Astrocyte (in vitro differentiated cells and primary cell): Measurements from ENCODE around the gene LIN9. TPM values are rescaled to one million over a fixed set of nuclear protein-coding genes. Genes with fewer than 3 reads are reported as not detected.

Source experiments
- DNase-seq: peaks from one replicate; pipeline ENCODE4 v3.0.0-alpha.2; 2010; ENCODE audit warnings: low read depth
- FAIRE-seq: peaks from 2 replicates; lab custom pipeline; 2011; peaks lifted over from hg19 to GRCh38; lab: Jason Lieb, UNC
- H2AFZ ChIP-seq: 2 replicates; pipeline ENCODE4 v1.6.0; 2012; ENCODE audit warnings: low read depth, low read length, inconsistent platforms
- H3K27ac ChIP-seq: 2 replicates; pipeline ENCODE4 v1.5.1; 2011; ENCODE audit warnings: low read depth, low read length, inconsistent platforms
- H3K27me3 ChIP-seq: 2 replicates; pipeline ENCODE4 v1.6.0; 2011; ENCODE audit warnings: low read length, inconsistent platforms; ENCODE audit not compliant: insufficient read depth
- H3K36me3 ChIP-seq: 2 replicates; pipeline ENCODE4 v1.5.1; 2011; ENCODE audit warnings: low read length, inconsistent platforms; ENCODE audit not compliant: insufficient read depth
- H3K4me1 ChIP-seq: 2 replicates; pipeline ENCODE4 v1.5.1; 2011; ENCODE audit warnings: low read length, inconsistent platforms; ENCODE audit not compliant: insufficient read depth
- H3K4me2 ChIP-seq: 2 replicates; pipeline ENCODE4 v1.6.0; 2012; ENCODE audit warnings: low read length, inconsistent platforms
- H3K4me3 ChIP-seq: 2 replicates; pipeline ENCODE4 v1.5.1; 2011; ENCODE audit warnings: low read depth, mild to moderate bottlenecking, low read length, inconsistent platforms; ENCODE audit not compliant: insufficient read depth
- H3K79me2 ChIP-seq: 2 replicates; pipeline ENCODE4 v1.6.0; 2012; ENCODE audit warnings: mild to moderate bottlenecking, low read length, inconsistent platforms; ENCODE audit not compliant: insufficient read depth
- H3K9ac ChIP-seq: 2 replicates; pipeline ENCODE4 v1.6.0; 2012; ENCODE audit warnings: mild to moderate bottlenecking, low read length, inconsistent platforms
- H3K9me3 ChIP-seq: 2 replicates; pipeline ENCODE4 v1.5.1; 2012; ENCODE audit warnings: low read depth, mild to moderate bottlenecking, low read length, inconsistent platforms; ENCODE audit not compliant: insufficient read depth
- H4K20me1 ChIP-seq: 2 replicates; pipeline ENCODE4 v1.6.0; 2012; ENCODE audit warnings: low read length, inconsistent platforms; ENCODE audit not compliant: insufficient read depth
- H3K27ac Mint-ChIP-seq: one replicate; pipeline ENCODE4 v1.8.0; 2021; ENCODE audit warnings: mild to moderate bottlenecking, mixed read lengths; ENCODE audit not compliant: unreplicated experiment
- H3K27me3 Mint-ChIP-seq: one replicate; pipeline ENCODE4 v1.8.0; 2021; ENCODE audit warnings: low read depth, mixed read lengths; ENCODE audit not compliant: unreplicated experiment
- H3K36me3 Mint-ChIP-seq: one replicate; pipeline ENCODE4 v1.8.0; 2021; ENCODE audit warnings: low read depth, mixed read lengths; ENCODE audit not compliant: unreplicated experiment
- H3K4me1 Mint-ChIP-seq: one replicate; pipeline ENCODE4 v1.8.0; 2021; ENCODE audit warnings: low read depth, mixed read lengths; ENCODE audit not compliant: unreplicated experiment
- H3K4me3 Mint-ChIP-seq: one replicate; pipeline ENCODE4 v1.8.0; 2021; ENCODE audit warnings: mild to moderate bottlenecking, moderate library complexity, mixed read lengths; ENCODE audit not compliant: unreplicated experiment
- H3K9me3 Mint-ChIP-seq: one replicate; pipeline ENCODE4 v1.8.0; 2021; ENCODE audit warnings: mild to moderate bottlenecking, mixed read lengths; ENCODE audit not compliant: unreplicated experiment
- CTCF ChIP-seq: IDR thresholded peaks from 2 replicates; pipeline ENCODE4 v1.5.1; 2011; ENCODE audit warnings: low read depth, mild to moderate bottlenecking, inconsistent platforms, low read length, moderate library complexity; ENCODE audit not compliant: insufficient read depth
- EZH2 ChIP-seq: IDR thresholded peaks from 2 replicates; pipeline ENCODE4 v1.6.1; 2012; ENCODE audit warnings: mild to moderate bottlenecking, low read length, inconsistent platforms; ENCODE audit not compliant: insufficient read depth
- total RNA-seq: library from RNA; stranded (reverse); gene quantifications from 2 replicates; pipeline ENCODE4 v1.2.1, GENCODE V29; 2021

LIN9 gene
- total RNA-seq, 1 donor from 2014 or later: 4.0 TPM

GRCh38 chr1:226329237-226329636 lies 20.3 kb upstream of the LIN9 start:
- Histone ChIP-seq H3K4me2 (no peak overlapping the region), H3K9ac (no peak overlapping the region), H4K20me1 (no peaks in the 10 kb centered on the region), H3K4me3 (no peak overlapping the region), H2AFZ (no peak overlapping the region), H3K9me3 (no peaks in the 10 kb centered on the region), H3K27ac (no peak overlapping the region), H3K79me2 (no peaks in the 10 kb centered on the region), H3K27me3 (no peaks in the 10 kb centered on the region), H3K36me3 (no peaks in the 10 kb centered on the region), H3K4me1 (no peaks in the 10 kb centered on the region)
- Mint-ChIP-seq H3K4me3 (no peak overlapping the region), H3K27ac (no peak overlapping the region), H3K4me1 (peaks cover 5% of the 10 kb centered on the region), H3K27me3 (peaks cover 2% of the 10 kb centered on the region), H3K9me3 (no peaks in the 10 kb centered on the region), H3K36me3 (no peaks in the 10 kb centered on the region)
- DNase-seq (no peak), FAIRE-seq (no peak)
- TF ChIP-seq CTCF: no peak
- no peak for TF ChIP-seq EZH2

DNA sequence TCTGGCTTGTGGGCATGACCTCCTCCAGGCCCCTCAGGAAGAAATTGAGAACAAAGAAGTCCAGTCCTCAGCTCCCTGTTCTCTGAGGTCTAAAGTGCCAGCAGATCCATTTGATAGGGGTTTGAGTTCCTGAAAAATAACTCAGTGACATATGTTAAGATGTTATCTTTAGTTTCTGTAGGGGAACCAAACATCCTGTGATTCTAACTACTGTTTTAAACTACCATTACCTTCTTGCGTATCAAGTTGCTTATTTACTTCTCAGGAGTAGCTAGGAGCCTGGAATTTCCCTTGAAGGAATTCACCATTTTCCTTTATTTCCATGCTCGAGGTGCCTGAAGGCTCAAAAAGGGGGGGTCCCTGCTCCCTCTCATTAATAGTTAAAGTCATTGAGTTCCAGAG lies 18.8 kb upstream of the LIN9 start:
- Histone ChIP-seq H3K27ac (no peak overlapping the region), H3K4me3 (no peak overlapping the region), H3K27me3 (no peaks in the 10 kb centered on the region), H3K9me3 (no peaks in the 10 kb centered on the region), H3K9ac (no peak overlapping the region), H3K4me2 (no peak overlapping the region), H4K20me1 (no peaks in the 10 kb centered on the region), H3K79me2 (no peaks in the 10 kb centered on the region), H2AFZ (no peak overlapping the region), H3K36me3 (no peaks in the 10 kb centered on the region), H3K4me1 (no peaks in the 10 kb centered on the region)
- Mint-ChIP-seq H3K4me1 (peaks cover 5% of the 10 kb centered on the region), H3K9me3 (no peaks in the 10 kb centered on the region), H3K36me3 (no peaks in the 10 kb centered on the region), H3K27ac (no peak overlapping the region), H3K4me3 (no peak overlapping the region), H3K27me3 (peaks cover 2% of the 10 kb centered on the region)
- DNase-seq: no peak
- TF ChIP-seq CTCF (no peak), EZH2 (no peak)
- FAIRE-seq: no peak

- H3K4me3 Mint-ChIP-seq: no peak overlapping the region
- H3K27ac Mint-ChIP-seq: no peak overlapping the region
- H3K27ac ChIP-seq: no peak overlapping the region
- DNase-seq: no peak
- H3K4me1 ChIP-seq: no peaks in the 10 kb centered on the region
- TF ChIP-seq EZH2 (no peak), CTCF (no peak)
- peaks cover 5% of the 10 kb centered on the region for H3K27me3 Mint-ChIP-seq
- no peaks in the 10 kb centered on the region for H3K36me3 ChIP-seq
- no peak overlapping the region for H3K4me2 ChIP-seq
- peaks cover 5% of the 10 kb centered on the region for H3K4me1 Mint-ChIP-seq
- H4K20me1 ChIP-seq: no peaks in the 10 kb centered on the region
- no peaks in the 10 kb centered on the region for H3K27me3 ChIP-seq
- no peak overlapping the region for H2AFZ ChIP-seq
- no peaks in the 10 kb centered on the region for H3K36me3 Mint-ChIP-seq
- no peak for FAIRE-seq
- H3K79me2 ChIP-seq: no peaks in the 10 kb centered on the region
- no peak overlapping the region for H3K9ac ChIP-seq
- no peaks in the 10 kb centered on the region for H3K9me3 ChIP-seq
- H3K9me3 Mint-ChIP-seq: peaks cover 2% of the 10 kb centered on the region
- no peak overlapping the region for H3K4me3 ChIP-seq
These were observed 16.2 kb upstream of the LIN9 start for GRCh38 chr1:226325178-226325577.
